MM.1S (cell line): ENCODE results near the gene POLR3C.
"Not testable (repeated sequence)": the region's sequence is repeated elsewhere in the genome, so short reads cannot be mapped to it uniquely, and the experiment has no call there.

ENCODE experiments used
- DNase-seq: peaks from one replicate; pipeline ENCODE4 v3.0.0-alpha.2; 2015
- H2AFZ ChIP-seq: fragments of 300-600 bp; sonication (generic); 2 replicates; pipeline ENCODE4 v1.6.0; 2016; ENCODE audit warnings: antibody characterized with exemption, low read length
- H3F3A ChIP-seq: fragments of 300-600 bp; sonication (generic); 2 replicates; pipeline ENCODE4 v1.6.1; 2016; ENCODE audit warnings: mild to moderate bottlenecking, antibody characterized with exemption, low read length, moderate library complexity, mixed read lengths; ENCODE audit not compliant: insufficient read depth
- H3K27ac ChIP-seq: fragments of 300-600 bp; sonication (generic); 2 replicates; pipeline ENCODE4 v1.5.1; 2016; ENCODE audit warnings: mild to moderate bottlenecking, low read length
- H3K27me3 ChIP-seq: fragments of 300-600 bp; sonication (generic); replicated peaks from 2 replicates; pipeline ENCODE4 v1.6.0; 2016; ENCODE audit warnings: low read length; ENCODE audit not compliant: insufficient read depth
- H3K36me3 ChIP-seq: fragments of 300-600 bp; sonication (generic); replicated peaks from 2 replicates; pipeline ENCODE4 v1.6.1; 2016; ENCODE audit warnings: mild to moderate bottlenecking, low read length, mixed read lengths; ENCODE audit not compliant: insufficient read depth
- H3K4me1 ChIP-seq: fragments of 300-600 bp; sonication (generic); 2 replicates; pipeline ENCODE4 v1.6.1; 2016; ENCODE audit warnings: low read length, mixed read lengths
- H3K4me2 ChIP-seq: fragments of 300-600 bp; sonication (generic); 2 replicates; pipeline ENCODE4 v1.6.0; 2016; ENCODE audit warnings: low read depth, low read length
- H3K4me3 ChIP-seq: fragments of 300-600 bp; sonication (generic); 2 replicates; pipeline ENCODE4 v1.5.1; 2016; ENCODE audit warnings: low read length, mixed read lengths
- H3K79me2 ChIP-seq: fragments of 300-600 bp; sonication (generic); 2 replicates; pipeline ENCODE4 v1.6.1; 2016; ENCODE audit warnings: mixed run types, low read length, mixed read lengths
- H3K9ac ChIP-seq: fragments of 300-600 bp; sonication (generic); 2 replicates; pipeline ENCODE4 v1.6.1; 2016; ENCODE audit warnings: low read length, mixed read lengths
- H3K9me2 ChIP-seq: fragments of 300-600 bp; sonication (generic); replicated peaks from 2 replicates; pipeline ENCODE4 v1.6.1; 2016; ENCODE audit warnings: mild to moderate bottlenecking, low read length, mixed read lengths; ENCODE audit not compliant: insufficient read depth
- H3K9me3 ChIP-seq: fragments of 300-600 bp; sonication (generic); replicated peaks from 2 replicates; pipeline ENCODE4 v1.6.1; 2016; ENCODE audit warnings: mild to moderate bottlenecking, low read length, mixed read lengths; ENCODE audit not compliant: insufficient read depth
- H4K20me1 ChIP-seq: fragments of 300-600 bp; sonication (generic); 2 replicates; pipeline ENCODE4 v1.6.1; 2016; ENCODE audit warnings: mild to moderate bottlenecking, low read length, moderate library complexity, mixed read lengths; ENCODE audit not compliant: insufficient read depth
- CTCF ChIP-seq: fragments of 300-600 bp; sonication (generic); IDR thresholded peaks from 2 replicates; pipeline ENCODE4 v1.5.1; 2016; ENCODE audit warnings: antibody characterized with exemption, low read length, mixed read lengths
- EZH2 ChIP-seq: fragments of 300-600 bp; sonication (generic); optimal IDR thresholded peaks from 2 replicates; pipeline ENCODE3; 2017; ENCODE audit warnings: low read depth, mild to moderate bottlenecking, antibody characterized with exemption, low read length, mixed read lengths
- EZH2phosphoT487 ChIP-seq: fragments of 300-600 bp; sonication (generic); IDR thresholded peaks from 2 replicates; pipeline ENCODE4 v1.6.1; 2018; ENCODE audit warnings: antibody characterized with exemption, low read length

Gene POLR3C

GRCh38 chr1:145786271-145786670, 37.7 kb upstream of the POLR3C start:
- Histone ChIP-seq H3K27me3 (no peaks in the 10 kb centered on the region), H3K36me3 (peaks cover 5% of the 10 kb centered on the region; the same call in 1 of the 2 replicates), H3K9ac (0 out of 2 replicates have a peak overlapping the region, but pooled peaks have one; percentile 2), H2AFZ (no peak overlapping the region), H3F3A (peaks cover 20% of the 10 kb centered on the region), H3K27ac (peak overlapping the region; percentile 30; the same call in 1 of the 2 replicates), H3K9me2 (no peaks in the 10 kb centered on the region), H3K4me3 (peak overlapping the region; percentile 13; the same call in 1 of the 2 replicates), H3K4me2 (peak overlapping the region; percentile 47), H3K9me3 (no peaks in the 10 kb centered on the region), H4K20me1 (no peaks in the 10 kb centered on the region), H3K4me1 (peaks cover 22% of the 10 kb centered on the region), H3K79me2 (peaks cover 16% of the 10 kb centered on the region)
- TF ChIP-seq CTCF (no peak), EZH2 (no peak), EZH2phosphoT487 (no peak)
- peak; percentile 12 for DNase-seq

GRCh38 chr1:145788580-145788979, 35.4 kb upstream of the POLR3C start:
- DNase-seq, result no peak
- no peaks in the 10 kb centered on the region for H4K20me1 ChIP-seq
- no peak overlapping the region for H3K4me2 ChIP-seq
- H3K9me3 ChIP-seq, result no peaks in the 10 kb centered on the region
- TF ChIP-seq EZH2, result no peak
- TF ChIP-seq EZH2phosphoT487, result no peak
- no peak for TF ChIP-seq CTCF
- no peak overlapping the region for H3K9ac ChIP-seq
- no peaks in the 10 kb centered on the region; the same call in 1 of the 2 replicates for H3K36me3 ChIP-seq
- H3K4me1 ChIP-seq, result peaks cover 22% of the 10 kb centered on the region
- no peak overlapping the region for H2AFZ ChIP-seq
- no peaks in the 10 kb centered on the region for H3K27me3 ChIP-seq
- H3K79me2 ChIP-seq, result peaks cover 27% of the 10 kb centered on the region
- H3K4me3 ChIP-seq, result no peak overlapping the region
- H3K9me2 ChIP-seq, result no peaks in the 10 kb centered on the region
- no peak overlapping the region for H3K27ac ChIP-seq
- H3F3A ChIP-seq, result peaks cover 20% of the 10 kb centered on the region

- DNase-seq, H3K36me3 ChIP-seq, H3K4me2 ChIP-seq, H3K9me2 ChIP-seq, H2AFZ ChIP-seq, H3K9ac ChIP-seq, H3F3A ChIP-seq, H3K27me3 ChIP-seq, H3K27ac ChIP-seq, H4K20me1 ChIP-seq, H3K4me1 ChIP-seq, H3K4me3 ChIP-seq, H3K9me3 ChIP-seq: not testable (repeated sequence)
- peaks cover 30% of the 10 kb centered on the region for H3K79me2 ChIP-seq
Measured at GRCh38 chr1:145791860-145792259, 32.1 kb upstream of the POLR3C start.

GRCh38 chr1:145792484-145792883, 31.5 kb upstream of the POLR3C start:
- H4K20me1 ChIP-seq, result no peaks in the 10 kb centered on the region
- H3K4me3 ChIP-seq, result no peak overlapping the region
- H3K27ac ChIP-seq, result no peak overlapping the region
- no peaks in the 10 kb centered on the region; the same call in 1 of the 2 replicates for H3K36me3 ChIP-seq
- no peak for DNase-seq
- H3K9ac ChIP-seq, result no peak overlapping the region
- no peaks in the 10 kb centered on the region; the same call in 1 of the 2 replicates for H3K9me3 ChIP-seq
- H3K4me1 ChIP-seq, result no peaks in the 10 kb centered on the region
- H3K4me2 ChIP-seq, result no peak overlapping the region
- H3K27me3 ChIP-seq, result no peaks in the 10 kb centered on the region
- H3F3A ChIP-seq, result no peaks in the 10 kb centered on the region
- H3K9me2 ChIP-seq, result no peaks in the 10 kb centered on the region
- peaks cover 36% of the 10 kb centered on the region for H3K79me2 ChIP-seq
- no peak overlapping the region for H2AFZ ChIP-seq
- TF ChIP-seq EZH2, result no peak
- no peak for TF ChIP-seq CTCF
- no peak for TF ChIP-seq EZH2phosphoT487
